Activated T-helper 9 cell treated with anti-CD3 and anti-CD28 coated beads, Interleukin-2, amount 50 U/mL, for 16 hours (primary cell): Measurements from ENCODE around the gene MEGF11.

ENCODE experiments used
- DNase-seq: peaks from one replicate; pipeline ENCODE4 v3.0.0-alpha.2; 2020; ENCODE audit warnings: low read depth

MEGF11 gene

GRCh38 chr15:65939901-65940617, 313.5 kb downstream of the MEGF11 start:
- no peak for DNase-seq

GRCh38 chr15:65938604-65939003, 314.9 kb downstream of the MEGF11 start:
- no peak for DNase-seq

GRCh38 chr15:65937476-65937875, 316.1 kb downstream of the MEGF11 start:
- DNase-seq: no peak

GRCh38 chr15:65937054-65937453, 316.5 kb downstream of the MEGF11 start:
- no peak for DNase-seq

DNA sequence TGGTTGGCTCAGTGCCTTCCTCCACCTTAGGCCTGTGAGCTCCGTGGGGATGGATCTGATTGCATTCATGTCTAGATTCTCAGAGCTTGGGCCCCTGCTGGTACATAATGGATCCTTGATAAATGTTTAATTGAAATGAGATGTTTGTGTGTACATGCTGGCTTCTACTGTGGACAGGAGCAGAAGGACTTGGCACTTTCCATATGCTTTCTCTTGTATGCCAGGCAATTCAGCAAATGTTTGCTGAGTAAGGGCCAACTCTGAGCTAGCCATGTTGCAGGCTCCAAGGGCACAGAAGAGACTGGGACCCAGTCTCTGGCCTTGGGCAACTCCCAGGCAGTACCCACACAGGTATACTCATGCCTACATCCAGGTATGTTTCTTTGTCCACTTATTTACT, 317.3 kb downstream of the MEGF11 start:
- DNase-seq: no peak

DNA sequence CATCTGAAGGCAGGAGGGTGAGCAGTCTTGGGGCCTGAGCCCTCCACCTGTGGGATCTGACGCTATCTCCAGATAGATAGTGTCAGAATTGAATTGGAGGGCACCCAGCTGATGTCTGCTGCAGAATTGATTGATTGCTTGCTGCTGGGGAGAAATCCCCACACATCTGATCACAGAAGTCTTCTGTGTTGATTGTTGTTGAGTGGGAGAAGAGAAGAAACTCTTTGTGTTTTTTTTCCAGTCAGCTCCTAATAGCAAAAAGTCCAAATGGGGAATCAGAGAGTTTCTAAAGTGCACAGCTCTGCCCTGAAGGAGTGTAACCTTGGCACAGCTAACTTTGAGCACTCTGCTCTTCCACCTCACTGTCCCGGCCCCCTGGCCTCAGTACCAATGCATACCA, 318.2 kb downstream of the MEGF11 start:
- no peak for DNase-seq

GRCh38 chr15:65931221-65931620, 322.3 kb downstream of the MEGF11 start:
- DNase-seq: no peak

GRCh38 chr15:65930134-65930533, 323.4 kb downstream of the MEGF11 start:
- DNase-seq: no peak

DNA sequence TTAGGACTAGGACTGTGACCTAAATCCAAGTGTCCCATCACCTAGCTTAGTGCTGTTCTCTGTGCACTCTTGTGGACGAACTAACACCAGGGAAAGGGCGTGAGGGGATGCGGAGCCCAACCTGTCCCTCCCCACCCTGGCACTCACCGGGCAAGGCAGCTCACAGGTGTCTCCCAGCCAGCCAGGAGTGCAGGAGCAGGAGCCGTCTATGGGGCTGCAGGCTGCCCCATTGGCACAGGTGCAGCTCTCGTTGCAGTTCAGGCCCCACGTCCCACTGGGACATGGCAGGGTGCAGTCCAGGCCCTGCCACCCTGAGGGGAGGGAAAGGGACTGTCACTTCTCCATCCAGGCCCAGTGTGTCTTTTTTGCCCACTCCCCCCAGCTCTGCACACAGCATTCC, 324.0 kb downstream of the MEGF11 start:
- DNase-seq: no peak

DNA sequence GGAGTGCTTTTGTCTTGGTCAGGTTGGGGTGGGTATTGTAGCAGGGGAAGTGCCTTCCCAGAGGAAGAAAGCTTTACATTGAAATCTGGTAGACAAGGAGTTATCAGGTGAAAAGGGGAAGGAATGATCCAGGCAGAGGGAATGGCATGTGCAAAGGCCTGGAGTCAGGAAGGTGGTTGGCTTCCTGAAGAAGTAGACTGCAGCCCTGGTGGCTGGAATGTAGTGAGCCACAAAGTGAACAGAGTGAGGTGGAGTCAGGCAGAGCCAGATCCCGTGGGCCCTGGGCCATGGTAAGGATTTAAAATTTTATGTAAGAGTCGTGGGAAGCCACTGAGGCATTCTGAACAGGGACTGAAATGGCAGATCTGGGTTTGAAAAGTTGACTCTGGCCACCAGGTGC, 326.0 kb downstream of the MEGF11 start:
- no peak for DNase-seq

GRCh38 chr15:65926899-65927298, 326.7 kb downstream of the MEGF11 start:
- no peak for DNase-seq

- no peak for DNase-seq
Observed at GRCh38 chr15:65926459-65926858, 327.1 kb downstream of the MEGF11 start.

DNA sequence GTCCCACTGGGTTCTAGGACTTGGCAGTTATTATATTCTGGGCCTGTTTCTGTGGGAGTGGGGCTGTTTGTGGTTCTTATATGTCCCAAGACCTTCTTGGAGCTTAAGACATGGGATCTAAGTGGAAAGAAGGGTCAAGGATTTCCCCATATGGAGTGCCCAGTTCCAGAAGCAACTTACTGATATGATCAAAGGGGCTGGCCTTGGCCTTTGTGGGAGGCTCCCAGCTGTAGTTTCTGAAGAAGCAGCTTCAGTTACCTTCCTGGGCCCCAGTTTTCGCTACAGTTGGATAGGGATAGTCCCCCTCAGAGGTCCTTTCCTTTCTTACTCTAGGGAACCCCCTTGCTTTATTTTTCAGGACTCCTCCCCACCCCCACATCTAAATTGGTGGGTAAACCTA, 328.2 kb downstream of the MEGF11 start:
- DNase-seq: no peak

GRCh38 chr15:65924004-65924403, 329.5 kb downstream of the MEGF11 start:
- DNase-seq: no peak

DNA sequence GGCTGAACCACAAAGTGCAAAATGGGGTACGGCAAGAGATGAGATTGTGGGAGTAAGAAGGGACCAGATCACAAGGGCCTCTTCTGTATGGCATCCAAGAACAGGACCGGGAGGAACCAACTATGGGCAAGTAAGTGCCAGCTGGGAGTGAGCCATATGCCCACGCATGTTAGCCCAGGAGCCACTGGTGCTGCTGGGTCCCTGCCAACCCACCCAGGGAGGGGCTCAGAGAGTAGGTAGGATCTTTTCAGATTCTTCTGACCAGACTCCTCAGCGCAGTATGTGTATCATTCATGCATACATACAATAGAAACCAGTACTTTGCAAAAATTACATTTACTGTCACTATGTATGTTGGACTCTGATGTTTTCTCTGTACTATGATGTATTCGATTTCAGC, 330.3 kb downstream of the MEGF11 start:
- no peak for DNase-seq

DNA sequence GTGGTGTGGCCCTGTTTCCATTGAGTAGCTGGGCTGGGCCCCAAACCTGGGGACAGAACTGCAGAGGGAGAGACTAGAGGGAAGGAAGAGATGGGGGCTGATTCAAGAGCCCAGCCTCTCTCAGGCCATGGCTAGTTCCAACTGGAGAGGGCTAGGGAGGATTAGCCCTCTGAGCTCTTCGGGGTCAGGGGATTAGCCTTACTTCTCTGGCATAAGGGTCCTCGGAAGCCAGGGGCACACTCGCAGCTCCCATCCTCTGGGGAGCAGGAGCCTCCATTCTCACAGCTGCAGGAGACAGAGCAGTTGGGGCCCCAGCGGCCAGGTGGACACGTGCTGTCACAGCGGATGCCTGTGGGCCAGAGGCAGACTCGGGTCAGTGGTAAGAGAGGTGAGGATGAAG, 330.9 kb downstream of the MEGF11 start:
- no peak for DNase-seq

GRCh38 chr15:65921780-65922179, 331.8 kb downstream of the MEGF11 start:
- DNase-seq: no peak

GRCh38 chr15:65920825-65921309, 332.7 kb downstream of the MEGF11 start:
- DNase-seq: no peak

DNA sequence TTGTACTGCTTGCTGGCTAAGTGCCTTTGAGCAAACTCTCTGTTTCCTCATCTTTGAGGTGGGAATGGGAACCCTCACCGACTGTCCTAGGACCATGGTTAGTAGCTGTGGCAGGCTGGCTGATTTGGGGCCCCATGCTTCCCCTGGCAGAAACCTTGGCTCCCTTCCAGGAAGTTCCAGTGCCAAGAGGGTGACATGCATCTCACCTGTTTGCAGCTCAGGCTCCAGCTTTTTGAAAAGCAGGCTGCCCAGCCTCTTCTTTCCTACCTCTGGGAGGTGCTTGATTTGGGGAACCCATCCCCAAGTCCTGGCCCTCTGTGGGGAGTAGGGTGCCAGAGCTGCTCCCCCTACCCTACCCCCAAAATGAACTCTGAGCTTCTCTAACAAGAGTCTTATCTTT, 333.4 kb downstream of the MEGF11 start:
- DNase-seq: no peak

- no peak for DNase-seq
Observed at GRCh38 chr15:65919353-65919752, 334.2 kb downstream of the MEGF11 start.

- no peak for DNase-seq
Observed at GRCh38 chr15:65918945-65919344, 334.6 kb downstream of the MEGF11 start.

GRCh38 chr15:65918357-65918920, 335.1 kb downstream of the MEGF11 start:
- no peak for DNase-seq

- DNase-seq: no peak
Observed at GRCh38 chr15:65917936-65918335, 335.6 kb downstream of the MEGF11 start.

- no peak for DNase-seq
Observed at GRCh38 chr15:65917407-65917756, 336.2 kb downstream of the MEGF11 start.
